ENCODE data around the gene PFKM. TPM values are rescaled to one million over a fixed set of nuclear protein-coding genes. Genes with fewer than 3 reads are reported as not detected.

The PFKM gene
- total and polyA plus RNA-seq, 2 of the 4 experiments (the other 2 are of a cell fraction), result 56.7 to 82.6 TPM

DNA sequence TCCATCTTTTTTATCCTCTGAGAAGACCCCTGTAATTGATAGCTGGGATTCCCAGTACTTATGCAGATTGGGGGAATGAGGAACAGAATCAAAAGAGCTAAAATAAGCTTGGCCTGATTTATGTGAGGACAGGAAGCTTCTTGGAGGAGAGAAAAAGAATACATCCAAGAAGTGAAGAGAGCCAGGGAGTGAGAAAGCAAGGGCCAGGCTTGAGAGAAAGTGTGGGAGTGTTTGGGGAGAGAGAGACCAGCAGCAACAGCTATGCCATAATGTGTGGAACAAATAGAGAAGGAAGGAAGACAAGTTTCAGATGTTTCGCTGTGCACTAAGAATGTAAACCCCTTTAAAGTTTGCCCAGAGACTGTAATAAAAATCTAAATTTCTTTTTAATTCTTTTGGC is 60.3 kb downstream of the PFKM start:
- Histone ChIP-seq H3K56ac (ENCODE audit: extremely low read depth, insufficient read depth, low read length) (no peak overlapping the region), H3K27me3 (ENCODE audit: control insufficient read depth, insufficient read depth, low read length) (peaks cover 50% of the 10 kb centered on the region), H4K8ac (ENCODE audit: low read depth in 2 of 2, low read length in 2 of 2) (no peak overlapping the region), H3K4me3 (ENCODE audit: insufficient read depth, low read depth, low read length) (no peak overlapping the region), H3K18ac (ENCODE audit: low read depth, low read length) (no peak overlapping the region), H4K5ac (ENCODE audit: low read depth, low read length) (no peak overlapping the region), H3K14ac (replicated peaks; ENCODE audit: low read depth, low read length) (no peak overlapping the region), H3K36me3 (ENCODE audit: control insufficient read depth, insufficient read depth, low read length) (no peaks in the 10 kb centered on the region), H3K9me3 (ENCODE audit: control insufficient read depth, insufficient read depth, low read length) (no peaks in the 10 kb centered on the region), H4K91ac (ENCODE audit: insufficient read depth, low read depth, low read length) (no peak overlapping the region), H3K9me1 (ENCODE audit: insufficient read depth, low read length) (no peaks in the 10 kb centered on the region; the same call in 1 of the 2 replicates), H3K4me1 (ENCODE audit: control insufficient read depth, insufficient read depth, low read length) (peaks cover 3% of the 10 kb centered on the region; the same call in 1 of the 2 replicates), H2AFZ (replicated peaks; ENCODE audit: low read length, poor library complexity) (no peak overlapping the region), H2BK5ac (ENCODE audit: low read depth, low read length, poor library complexity, severe bottlenecking) (no peak overlapping the region), H2AK9ac (replicated peaks; ENCODE audit: low read depth, low read length, poor library complexity) (no peak overlapping the region), H3K23ac (ENCODE audit: low read depth, low read length) (no peak overlapping the region), H3K4me2 (ENCODE audit: low read depth, low read length) (no peak overlapping the region), H4K20me1 (ENCODE audit: insufficient read depth, low read length) (no peaks in the 10 kb centered on the region), H2BK15ac (ENCODE audit: low read depth, low read length) (no peak overlapping the region), H3K4ac (ENCODE audit: low read depth, low read length) (no peak overlapping the region), H3K9ac (ENCODE audit: low read depth, low read length) (no peak overlapping the region), H2BK120ac (ENCODE audit: low read depth, low read length) (no peak overlapping the region), H3K27ac (ENCODE audit: insufficient read depth, low read length) (no peak overlapping the region), H3K79me1 (ENCODE audit: low read depth in 1 of 2, low read length in 2 of 2) (no peaks in the 10 kb centered on the region), H2AK5ac (ENCODE audit: low read depth, low read length) (no peak overlapping the region), H2BK20ac (ENCODE audit: low read depth, low read length) (no peak overlapping the region)
- ATAC-seq (ENCODE audit: low read depth) (no peak), DNase-seq (no peak)
- BruUV-seq (replicated peaks), result no TSS peak
- TF ChIP-seq BHLHE40 (IDR thresholded peaks at IDR 0.05; ENCODE audit: low read depth, low read length), result no peak
- no peak for TF ChIP-seq CEBPB (IDR thresholded peaks at IDR 0.05; ENCODE audit: low read depth, low read length)
- TF ChIP-seq POLR2A (IDR thresholded peaks at IDR 0.05; ENCODE audit: low read depth, low read length), result no peak
- TF ChIP-seq NFE2L2 (IDR thresholded peaks at IDR 0.05; ENCODE audit: low read depth, low read length), result no peak
- TF ChIP-seq FOS (IDR thresholded peaks at IDR 0.05; ENCODE audit: low read depth, low read length), result no peak
- no peak for TF ChIP-seq MAZ (IDR thresholded peaks at IDR 0.05; ENCODE audit: borderline replicate concordance, low read depth, low read length)
- TF ChIP-seq CTCF (conservative IDR thresholded peaks at IDR 0.05; ENCODE audit: low read depth, low read length), result no peak
- no peak for TF ChIP-seq RAD21 (IDR thresholded peaks at IDR 0.05; ENCODE audit: low read length)
- no peak for TF ChIP-seq RCOR1 (IDR thresholded peaks at IDR 0.05; ENCODE audit: insufficient replicate concordance, low read length)
- intact Hi-C loops (cut with micrococcal nuclease), result no loop called here
- WGBS, 2 experiments (ENCODE audit: extremely low coverage in 2 of 2, insufficient read length in 1 of 2), result no CpG with 5 or more reads among the region's 1 CpG
- POLR2A ChIA-PET (ENCODE audit: unreplicated experiment), result no interaction called here
- dilution Hi-C loops (cut with HindIII; ENCODE audit: low sequenced_read_pairs, unreplicated experiment), result no loop called here
- CTCF ChIA-PET, result no interaction called here
- in situ Hi-C loops (cut with MboI; ENCODE audit: low sequenced_read_pairs), result no loop called here
